GM21825 (cell line): ENCODE data around the gene DNAH2.

Experiments
- ATAC-seq: cut with Tn5 transposase; IDR thresholded peaks from one replicate; pipeline ENCODE4 v1.9.1; 2021; ENCODE audit warnings: mild to moderate bottlenecking, moderate library complexity; ENCODE audit not compliant: unreplicated experiment

DNAH2 gene

GRCh38 chr17:7701681-7702080 lies 15.9 kb upstream of the DNAH2 start:
- no peak for ATAC-seq

- no peak for ATAC-seq
These were observed 14.8 kb upstream of the DNAH2 start for GRCh38 chr17:7702776-7703175.

- ATAC-seq = no peak
These were observed 13.7 kb upstream of the DNAH2 start for GRCh38 chr17:7703584-7704479.

- ATAC-seq = no peak
These were observed 12.8 kb upstream of the DNAH2 start, which contains the start of gene EFNB3 for GRCh38 chr17:7704601-7705268. Gene EFNB3, plus strand, starts transcription at chr17:7705202. Its CDS starts 397 bp downstream, at chr17:7705599.

GRCh38 chr17:7705269-7706255 lies 12.0 kb upstream of the DNAH2 start:
- no peak for ATAC-seq

GRCh38 chr17:7706631-7707354 lies 10.8 kb upstream of the DNAH2 start:
- ATAC-seq = no peak

- no peak for ATAC-seq
These were observed 10.1 kb upstream of the DNAH2 start for GRCh38 chr17:7707446-7707845.

- ATAC-seq = no peak
These were observed 9.4 kb upstream of the DNAH2 start for GRCh38 chr17:7707858-7708750.

GRCh38 chr17:7709031-7709430 lies 8.5 kb upstream of the DNAH2 start:
- ATAC-seq = no peak

- ATAC-seq = no peak
These were observed 7.2 kb upstream of the DNAH2 start for GRCh38 chr17:7710301-7710700.

GRCh38 chr17:7711051-7711755 lies 6.3 kb upstream of the DNAH2 start:
- ATAC-seq = no peak

- ATAC-seq = no peak
These were observed 5.3 kb upstream of the DNAH2 start for GRCh38 chr17:7712111-7712771.

- no peak for ATAC-seq
These were observed 3.8 kb upstream of the DNAH2 start for GRCh38 chr17:7713782-7714181.

GRCh38 chr17:7714721-7715594 lies 2.6 kb upstream of the DNAH2 start:
- ATAC-seq = no peak

GRCh38 chr17:7715936-7716886 lies 1.3 kb upstream of the DNAH2 start:
- no peak for ATAC-seq

- ATAC-seq = no peak
These were observed 309 bp downstream of the DNAH2 start for GRCh38 chr17:7717756-7718350.
